ENCODE measurements around the gene RGS7.
"Not testable (repeated sequence)": the region's sequence is repeated elsewhere in the genome, so short reads cannot be mapped to it uniquely, and the experiment has no call there.

RGS7 gene

GRCh38 chr1:241202401-241202800 lies 154.6 kb downstream of the RGS7 start:
- no peak for DNase-seq

DNA sequence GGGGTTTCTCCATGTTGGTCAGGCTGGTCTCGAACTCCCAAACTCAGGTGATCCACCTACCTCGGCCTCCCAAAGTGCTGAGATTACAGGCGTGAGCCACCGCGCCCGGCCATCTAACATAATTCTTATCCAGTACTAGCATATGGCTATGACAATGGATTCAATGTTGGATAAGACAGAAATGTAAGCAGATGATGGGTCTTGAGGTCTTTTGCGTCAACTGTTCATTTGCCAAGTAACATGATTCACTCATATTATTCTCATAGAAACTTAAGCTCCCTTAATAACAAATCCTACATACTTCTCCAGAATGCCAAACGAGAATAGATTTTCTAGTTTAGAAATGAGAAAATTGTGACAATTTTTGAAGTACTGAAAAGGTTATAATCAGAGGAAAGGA lies 170.3 kb downstream of the RGS7 start:
- no peak for DNase-seq

GRCh38 chr1:241181971-241182370 lies 175.0 kb downstream of the RGS7 start:
- no peak for DNase-seq

GRCh38 chr1:241181471-241181870 lies 175.5 kb downstream of the RGS7 start:
- DNase-seq = no peak

DNA sequence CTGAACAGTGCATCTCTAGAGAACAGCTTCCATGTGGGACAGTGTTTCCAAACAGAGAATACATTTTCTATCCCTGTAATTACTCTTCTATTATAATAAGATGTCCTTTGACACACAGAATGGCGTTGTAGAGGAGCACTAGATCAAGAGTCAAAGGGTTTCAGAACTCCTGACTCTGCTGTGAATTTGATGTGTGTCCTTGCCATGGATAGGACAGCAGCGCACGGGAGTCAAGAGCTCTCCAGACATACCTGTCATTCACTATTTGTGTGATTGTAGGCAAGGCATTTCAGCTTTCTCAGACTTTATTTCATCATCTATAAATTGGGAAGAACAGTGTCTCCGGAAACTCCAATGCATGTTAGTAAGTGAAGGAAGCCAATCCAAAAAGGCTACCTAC lies 176.4 kb downstream of the RGS7 start:
- no peak for DNase-seq

DNA sequence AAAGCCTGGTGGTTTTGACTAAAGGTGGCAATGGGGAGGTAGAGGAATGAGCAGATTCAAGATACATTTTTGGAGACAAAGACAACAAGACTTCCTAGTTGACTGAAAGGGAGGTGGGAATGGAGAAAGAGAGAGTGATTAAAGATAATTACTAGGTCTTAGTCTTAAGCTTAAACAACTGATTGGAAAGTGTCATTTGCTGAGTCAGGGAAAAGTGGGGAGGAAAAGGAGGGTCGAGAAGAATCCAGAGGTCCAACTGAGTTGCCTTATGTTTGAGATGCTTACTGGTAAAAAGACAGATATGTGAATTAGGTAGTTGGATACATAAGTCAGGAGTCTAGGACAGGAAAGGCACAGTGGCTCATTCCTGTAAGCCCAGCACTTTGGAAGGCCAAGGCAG lies 179.3 kb downstream of the RGS7 start:
- DNase-seq = no peak

- no peak for DNase-seq
Observed at GRCh38 chr1:241172486-241172885, 184.5 kb downstream of the RGS7 start.

DNA sequence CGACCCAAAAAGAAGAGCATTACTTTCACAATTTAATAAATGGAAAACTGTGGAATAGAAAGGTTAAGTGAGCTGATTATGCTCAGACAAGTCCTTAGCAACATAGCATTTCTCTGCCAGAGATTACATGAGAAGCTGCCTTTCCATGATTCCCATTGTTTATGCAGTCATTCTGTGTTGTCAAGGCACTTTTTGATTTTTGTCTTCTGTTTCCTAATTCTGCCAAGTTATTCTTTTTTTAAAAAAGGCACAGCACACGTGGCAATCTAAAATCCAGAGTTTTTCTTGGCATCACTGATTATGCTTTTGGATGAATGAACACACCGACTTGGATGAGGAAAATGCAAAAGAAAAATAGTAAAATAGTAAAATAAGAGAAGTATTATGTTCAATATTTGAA lies 185.0 kb downstream of the RGS7 start:
- DNase-seq = no peak

GRCh38 chr1:241167121-241167630 lies 189.8 kb downstream of the RGS7 start:
- no peak for DNase-seq

DNA sequence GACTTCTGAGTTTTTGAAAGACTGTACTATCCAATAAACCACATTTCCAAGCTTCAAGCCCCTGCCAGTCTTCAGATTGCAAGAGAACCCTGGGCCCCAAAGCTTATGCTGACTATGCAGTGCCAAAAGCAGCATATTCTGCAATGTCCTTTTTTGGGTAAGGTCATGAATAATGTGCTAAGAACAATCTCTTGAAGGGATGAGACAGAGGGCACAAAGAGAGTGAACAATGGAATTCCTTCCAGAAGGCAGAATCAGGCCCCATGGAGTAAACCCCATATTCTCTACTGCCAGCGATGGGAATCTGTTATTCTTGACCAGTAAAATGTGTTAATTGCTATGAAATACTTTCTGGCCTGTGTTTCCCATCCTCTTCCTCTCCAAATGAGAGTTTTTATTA lies 190.4 kb downstream of the RGS7 start:
- DNase-seq = no peak

- DNase-seq = not testable (repeated sequence)
Observed at GRCh38 chr1:241165256-241165655, 191.7 kb downstream of the RGS7 start.

GRCh38 chr1:241163363-241163762 lies 193.6 kb downstream of the RGS7 start:
- no peak for DNase-seq

GRCh38 chr1:241161188-241161689 lies 195.8 kb downstream of the RGS7 start:
- no peak for DNase-seq

DNA sequence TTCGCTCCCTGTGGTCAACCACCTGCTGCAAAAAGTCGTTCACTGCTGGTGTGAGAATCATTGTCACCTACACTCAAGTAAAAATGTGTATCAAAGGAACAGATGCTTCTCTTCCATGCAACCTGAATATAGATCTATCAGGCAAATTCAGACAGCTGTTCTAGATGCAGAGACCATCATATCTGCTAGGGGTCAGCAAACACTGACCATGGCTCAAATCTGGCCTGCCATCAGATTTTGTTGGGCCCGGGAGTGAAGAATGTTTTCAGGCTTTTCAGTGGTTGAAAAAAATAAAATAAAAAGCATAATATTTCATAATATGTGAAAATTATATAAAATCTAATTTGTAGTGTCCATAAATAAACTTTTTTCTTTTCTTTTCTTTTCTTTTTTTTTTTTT lies 199.6 kb downstream of the RGS7 start:
- DNase-seq = no peak

- no peak for DNase-seq
Observed at GRCh38 chr1:241156231-241156965, 200.6 kb downstream of the RGS7 start.

DNA sequence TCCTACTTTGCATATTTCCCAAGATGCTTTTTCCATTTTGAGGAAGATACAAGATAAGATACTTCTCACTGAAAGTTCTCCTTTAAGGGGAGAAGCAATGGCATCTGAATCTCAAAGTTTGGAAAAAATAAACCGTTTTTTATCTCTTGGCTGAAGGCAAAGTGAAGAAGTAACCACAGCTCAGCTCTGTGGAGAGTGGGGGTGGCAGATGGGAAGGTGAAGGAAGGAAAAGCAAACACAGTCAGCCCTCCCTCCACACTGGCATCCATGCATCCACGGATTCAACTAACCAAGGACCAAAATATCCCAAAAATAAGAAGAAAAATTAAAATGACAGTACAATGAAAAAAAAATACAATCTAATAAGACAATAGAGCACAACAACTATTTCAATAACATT lies 211.1 kb downstream of the RGS7 start:
- DNase-seq = no peak

GRCh38 chr1:241143765-241144442 lies 213.1 kb downstream of the RGS7 start:
- DNase-seq = no peak

GRCh38 chr1:241142493-241142892 lies 214.5 kb downstream of the RGS7 start:
- no peak for DNase-seq

GRCh38 chr1:241141646-241142045 lies 215.4 kb downstream of the RGS7 start:
- not testable (repeated sequence) for DNase-seq

DNA sequence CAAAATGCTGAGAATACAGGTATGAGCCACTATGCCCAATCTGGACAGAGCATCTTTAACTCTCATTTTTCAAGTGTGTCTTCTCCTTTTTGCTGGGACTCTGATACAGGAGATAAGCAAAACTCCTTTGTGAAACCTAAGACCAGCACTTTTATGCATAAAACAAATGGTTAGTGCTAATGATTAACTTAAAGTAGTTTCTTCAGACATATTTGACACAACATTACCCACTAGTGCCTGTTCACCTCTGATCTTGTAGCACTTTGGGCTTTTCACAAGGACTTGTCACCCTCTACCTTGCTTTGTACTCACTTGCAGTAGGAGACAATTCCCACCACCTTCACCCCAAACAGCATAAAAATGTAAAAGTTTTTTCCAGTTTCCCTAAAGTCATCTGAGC lies 216.3 kb downstream of the RGS7 start:
- DNase-seq = no peak

- DNase-seq = no peak
Observed at GRCh38 chr1:241139047-241139446, 218.0 kb downstream of the RGS7 start.

GRCh38 chr1:241138248-241138647 lies 218.8 kb downstream of the RGS7 start:
- DNase-seq = no peak

- DNase-seq = no peak
Observed at GRCh38 chr1:241136389-241136788, 220.6 kb downstream of the RGS7 start.

GRCh38 chr1:241131636-241132194 lies 225.3 kb downstream of the RGS7 start:
- DNase-seq = no peak
